NCI-H460 (cell line): ENCODE measurements around the gene SERPINB7. TPM values are rescaled to one million over a fixed set of nuclear protein-coding genes. Genes with fewer than 3 reads are reported as not detected.
A peak's percentile ranks its signal among the peaks of the same experiment; 100 is the strongest.

ENCODE experiments used
- DNase-seq: peaks from one replicate; pipeline ENCODE4 v3.0.0-alpha.2; 2016; ENCODE audit warnings: low read depth; ENCODE audit errors: extremely low read depth
- total RNA-seq: library from RNA; depleted of rRNA; stranded (reverse); fragments of >200 nt; shearing (Covaris generic); gene quantifications from 2 replicates; pipeline ENCODE4 v1.2.3, GENCODE V29; 2014

SERPINB7 gene
- total RNA-seq, 1 experiment from 2014 or later = 0.32 TPM

DNA sequence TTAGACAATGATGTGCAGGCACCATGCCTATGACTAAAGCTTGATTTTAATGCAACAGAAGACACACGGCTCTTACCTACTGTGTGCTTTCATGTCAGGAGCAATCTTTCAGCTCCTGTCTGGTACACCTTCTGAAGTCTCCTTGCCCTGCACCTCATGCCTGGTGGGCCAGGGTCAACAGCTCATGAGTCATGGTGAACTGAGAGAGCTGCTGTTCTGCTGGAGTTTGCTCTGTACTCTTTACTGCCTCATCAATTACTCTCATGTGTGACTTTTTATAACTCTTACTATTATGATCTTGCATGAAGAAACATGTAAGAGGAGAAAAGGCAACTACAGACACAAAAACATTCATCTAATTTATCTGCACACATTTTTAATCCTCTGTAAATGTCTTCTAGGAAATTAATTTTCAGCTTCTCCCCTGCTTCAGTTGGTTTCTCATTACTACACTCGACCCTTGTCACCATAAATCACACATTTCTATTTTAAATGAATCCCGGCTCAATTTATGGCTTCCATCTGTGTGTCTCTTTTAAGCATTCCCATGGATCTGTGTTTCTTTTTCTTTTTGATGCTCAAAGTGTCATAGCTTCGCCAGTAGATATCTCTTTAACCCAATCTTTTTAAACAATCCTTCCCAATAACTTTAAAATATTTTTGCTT lies 9.7 kb downstream of the SERPINB7 start:
- DNase-seq = no peak

DNA sequence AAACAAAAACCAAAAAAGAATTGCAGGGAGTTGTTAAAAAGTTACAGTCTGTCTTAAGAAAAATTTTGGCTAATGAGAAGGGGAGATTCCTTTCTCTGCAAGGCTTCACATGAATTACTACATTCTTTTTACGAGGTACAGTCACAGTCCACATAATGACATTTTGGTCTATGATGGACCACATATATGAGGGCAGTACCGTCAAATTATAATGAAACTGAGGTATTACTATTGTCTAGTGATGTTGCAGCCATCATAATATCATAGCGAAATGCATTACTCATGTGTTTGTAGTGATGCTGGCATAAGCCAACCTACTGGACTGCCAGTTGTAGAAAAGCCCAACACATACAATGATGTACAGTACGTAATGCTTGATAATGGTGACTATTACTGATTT lies 12.5 kb downstream of the SERPINB7 start:
- no peak for DNase-seq

DNA sequence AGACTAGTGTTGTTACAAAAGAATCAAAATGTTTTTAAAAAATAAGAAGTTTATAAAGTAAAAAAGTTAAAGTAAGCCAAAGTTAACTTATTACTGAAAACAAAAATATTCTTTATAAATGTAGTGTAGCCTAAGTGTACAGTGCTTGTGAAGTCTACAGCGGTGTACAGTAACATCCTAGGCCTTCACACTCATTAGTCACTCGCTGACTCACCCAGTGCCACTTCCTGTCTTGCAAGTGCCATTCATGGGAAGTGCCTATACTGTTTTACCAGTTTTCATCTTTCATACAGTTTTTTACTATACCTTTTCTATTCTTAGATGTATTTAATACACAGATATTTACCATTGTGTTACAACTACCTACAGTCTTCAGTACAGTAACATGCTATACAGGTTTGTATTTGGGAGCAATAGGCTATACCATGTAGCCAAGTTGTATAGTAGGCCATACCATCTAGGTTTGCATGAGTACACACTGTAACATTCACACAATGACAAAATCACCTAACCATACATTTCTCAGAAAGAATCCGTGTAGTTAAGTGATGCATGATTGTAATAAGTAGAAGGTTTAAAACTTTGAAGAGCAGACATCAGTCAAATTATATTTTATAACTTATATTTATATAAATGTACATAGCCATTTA lies 13.4 kb downstream of the SERPINB7 start:
- peak; percentile 71 for DNase-seq

DNA sequence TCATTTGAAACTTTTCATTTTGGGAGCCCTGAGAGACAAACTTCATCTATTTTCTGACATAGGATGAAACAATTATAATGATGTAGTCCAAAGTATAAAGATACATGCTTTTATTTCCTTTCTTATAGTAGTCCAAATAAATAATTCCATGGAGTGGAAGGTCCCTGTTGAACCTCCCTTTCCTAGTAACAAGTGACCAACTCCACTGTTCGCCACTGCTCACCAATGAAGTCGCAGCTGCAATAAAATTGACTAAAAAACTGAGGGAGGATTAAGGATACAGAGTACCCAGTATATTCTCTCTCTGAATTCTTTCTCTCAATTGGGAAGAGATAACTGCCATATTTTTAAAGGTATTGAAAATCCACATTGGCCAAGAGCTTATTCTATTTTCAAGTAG lies 14.1 kb downstream of the SERPINB7 start:
- DNase-seq = no peak

DNA sequence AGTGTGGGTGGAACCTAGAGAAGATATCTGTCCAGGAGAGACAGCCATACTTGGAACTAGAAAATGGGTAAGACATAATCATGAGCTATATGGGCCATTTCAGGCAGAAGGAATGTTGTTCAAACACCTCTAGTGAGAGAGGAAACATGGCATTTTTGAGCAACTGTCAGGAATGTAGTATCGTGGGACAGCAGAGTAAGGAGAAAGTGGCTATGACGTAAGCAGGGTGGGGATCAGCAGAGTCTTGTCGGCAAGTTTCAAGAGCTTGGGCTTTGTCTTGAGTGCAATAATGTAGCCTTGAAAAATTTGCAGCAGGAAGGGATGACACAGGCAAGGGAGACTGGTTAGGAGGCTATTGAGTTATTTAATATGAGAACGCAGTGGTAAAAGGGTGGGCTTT lies 20.4 kb downstream of the SERPINB7 start:
- no peak for DNase-seq

DNA sequence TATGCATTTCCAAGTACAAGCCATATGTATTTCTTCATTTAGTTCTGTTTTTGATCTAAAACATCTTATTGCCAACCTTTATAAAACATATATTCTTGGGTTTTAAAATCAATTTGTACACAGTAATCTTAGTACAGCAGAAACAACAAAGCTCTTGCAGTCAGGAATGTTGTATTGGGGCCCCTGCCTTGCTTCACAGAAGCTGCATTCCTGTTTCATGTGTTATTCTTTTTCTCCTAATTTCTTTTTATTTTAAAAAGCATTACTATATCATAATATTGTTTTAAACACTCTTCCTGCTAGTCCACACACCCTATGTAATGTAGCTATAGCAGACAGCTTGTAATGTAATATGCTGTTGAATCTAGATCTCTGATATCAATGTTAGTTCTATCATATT lies 24.0 kb downstream of the SERPINB7 start:
- DNase-seq = no peak

DNA sequence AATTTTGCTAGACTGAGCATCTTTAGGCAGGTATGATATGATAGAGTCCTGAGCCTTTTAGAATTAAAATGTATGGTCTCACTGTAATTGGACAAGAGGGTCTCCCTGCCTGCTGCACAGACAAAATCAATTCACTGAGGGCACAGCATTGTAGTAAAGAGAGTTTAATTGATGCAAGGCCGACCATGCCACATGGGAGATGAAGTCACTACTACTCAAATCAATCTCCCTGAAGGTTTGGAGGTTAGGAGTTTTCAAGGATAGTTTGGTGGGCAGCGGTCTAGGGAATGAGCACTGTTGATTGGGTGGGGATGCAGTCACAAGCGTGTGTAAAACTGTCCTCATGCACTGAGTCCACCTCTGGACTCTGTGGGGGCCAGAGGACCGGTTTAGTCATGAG lies 26.1 kb downstream of the SERPINB7 start:
- DNase-seq = no peak

DNA sequence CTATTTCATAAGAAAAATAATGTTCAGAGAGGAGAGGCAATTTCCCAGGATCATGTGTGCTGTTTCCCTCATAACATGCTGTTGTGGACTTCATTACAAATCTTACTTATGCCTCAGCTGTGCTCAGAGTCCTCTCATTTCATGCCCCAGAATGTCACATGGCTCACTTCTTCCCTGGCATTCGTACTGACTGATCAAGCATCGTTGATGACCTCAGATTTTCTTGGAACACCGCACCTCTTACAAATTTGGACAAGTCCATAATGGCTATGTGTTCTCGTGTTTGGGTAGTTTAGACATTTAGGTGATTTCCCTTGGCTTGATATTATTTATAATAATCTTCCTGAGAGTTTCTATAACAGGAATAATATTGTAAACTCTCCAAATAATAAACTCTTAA lies 32.9 kb downstream of the SERPINB7 start:
- no peak for DNase-seq

DNA sequence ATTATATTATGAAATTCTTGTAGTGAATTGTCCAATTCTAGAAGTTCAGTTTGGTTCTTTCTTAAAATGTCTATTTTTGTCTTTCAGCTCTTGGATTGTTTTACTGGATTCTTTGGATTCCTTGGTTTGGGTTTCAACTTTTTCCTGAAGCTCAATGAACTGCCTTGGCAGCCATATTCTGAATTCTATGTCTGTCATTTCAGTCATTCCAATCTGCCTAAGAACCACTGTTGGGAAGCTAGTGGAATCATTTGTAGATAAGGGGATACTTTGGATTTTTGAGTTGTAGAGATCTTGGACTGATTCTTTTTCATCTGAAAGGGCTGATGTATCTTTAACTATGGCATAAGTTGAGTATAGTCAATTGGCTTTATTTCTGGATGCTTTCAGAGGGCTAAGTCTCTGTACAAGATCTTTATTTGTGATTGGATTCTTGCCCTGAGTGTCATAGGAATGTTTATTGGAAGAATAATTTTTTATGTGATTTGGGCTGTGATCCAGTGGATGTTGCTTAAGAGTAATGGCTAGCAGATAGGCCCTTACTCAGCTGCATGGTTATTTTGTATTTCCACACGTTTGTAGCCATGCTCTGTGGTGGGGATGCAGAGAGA lies 42.3 kb downstream of the SERPINB7 start:
- no peak for DNase-seq

DNA sequence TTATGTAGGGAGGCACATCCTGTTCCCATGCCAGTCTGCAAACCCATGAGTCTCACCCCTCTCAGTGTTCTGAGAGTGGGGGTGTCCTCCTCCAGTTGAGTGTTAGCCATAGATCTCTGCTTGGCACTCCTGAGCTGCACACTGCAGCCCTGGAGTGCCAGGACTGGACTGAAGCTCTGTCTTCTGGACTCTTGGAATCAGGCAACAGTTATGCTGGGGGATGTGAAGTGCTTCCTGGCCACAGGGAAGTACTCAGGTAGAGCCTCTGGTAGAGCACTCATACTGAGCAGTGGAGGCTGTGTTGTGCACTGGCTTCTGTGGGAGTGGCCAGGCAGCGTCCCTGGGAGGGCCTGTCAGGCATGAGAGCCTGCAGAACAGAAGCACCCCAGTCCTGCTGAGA lies 43.0 kb downstream of the SERPINB7 start:
- no peak for DNase-seq

DNA sequence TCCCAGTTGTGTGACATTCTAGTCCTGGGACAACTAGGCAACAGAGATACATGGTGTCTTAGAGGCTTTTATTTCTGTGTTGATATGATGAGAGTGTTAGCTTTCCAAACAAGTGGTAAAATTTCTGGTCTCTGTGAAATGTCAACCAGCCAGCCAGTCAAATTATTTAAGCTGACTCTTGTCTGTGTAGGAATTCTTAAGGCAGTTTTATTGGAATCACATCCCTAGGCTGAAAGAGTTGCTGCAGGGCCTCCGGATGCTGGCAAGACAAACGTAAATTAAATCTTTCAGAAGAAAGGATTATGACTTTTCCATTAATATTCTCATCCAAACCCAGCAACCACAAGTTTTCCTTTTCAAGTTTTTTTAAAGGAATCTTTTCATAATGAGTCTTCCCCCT lies 44.6 kb downstream of the SERPINB7 start:
- no peak for DNase-seq

DNA sequence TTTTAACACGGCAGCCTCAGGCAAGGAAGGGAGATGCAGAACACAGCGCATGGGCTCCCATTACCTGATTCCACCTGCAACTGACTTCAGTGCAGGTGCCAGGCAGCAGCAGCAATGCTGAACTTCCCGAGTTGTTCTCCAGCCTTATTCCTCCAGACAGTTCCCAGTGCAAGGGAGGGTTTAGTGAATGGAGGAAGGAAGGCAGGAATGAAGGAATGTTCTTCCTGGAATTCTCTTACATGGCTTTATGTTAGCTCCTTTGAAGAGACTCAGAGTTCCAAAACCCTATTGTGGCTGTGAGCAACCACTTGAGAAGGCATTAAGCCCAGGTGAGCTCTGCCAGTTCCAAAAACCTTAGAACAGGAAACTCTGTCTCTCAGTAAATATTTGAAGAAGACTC lies 45.5 kb downstream of the SERPINB7 start:
- no peak for DNase-seq

DNA sequence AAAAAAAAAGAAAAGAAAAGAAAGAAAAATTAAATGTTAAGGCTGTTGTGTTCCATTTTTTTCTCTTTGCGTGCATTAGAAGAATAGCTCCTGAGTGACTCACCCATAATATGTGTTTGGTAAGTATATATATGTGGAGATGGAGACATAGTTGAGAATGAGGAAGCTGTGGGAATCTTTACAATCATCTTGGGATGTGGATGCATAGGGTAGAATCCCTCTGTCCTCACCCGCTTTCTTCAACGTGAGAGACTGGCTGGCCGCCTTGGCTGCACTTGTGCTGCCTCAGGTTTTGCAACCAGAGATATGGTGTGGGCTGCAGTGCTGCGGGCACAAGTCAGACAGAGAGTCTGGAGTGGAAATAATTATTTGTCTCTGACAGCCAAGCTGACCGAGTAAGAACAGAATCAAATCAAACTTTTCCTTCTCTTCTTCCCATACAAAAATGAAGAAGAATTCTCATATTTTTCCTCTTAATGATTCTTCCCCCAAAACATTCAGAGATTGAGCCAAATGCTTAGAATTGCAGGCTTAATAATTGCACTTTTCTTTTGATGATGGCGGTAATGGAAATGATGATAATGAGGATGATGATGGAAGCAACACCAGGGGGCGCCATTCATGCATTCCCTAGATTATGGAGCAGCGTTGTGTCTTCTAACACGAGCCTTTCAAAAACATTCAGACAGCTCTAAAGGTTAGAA lies 48.5 kb downstream of the SERPINB7 start:
- DNase-seq = peak; percentile 1

DNA sequence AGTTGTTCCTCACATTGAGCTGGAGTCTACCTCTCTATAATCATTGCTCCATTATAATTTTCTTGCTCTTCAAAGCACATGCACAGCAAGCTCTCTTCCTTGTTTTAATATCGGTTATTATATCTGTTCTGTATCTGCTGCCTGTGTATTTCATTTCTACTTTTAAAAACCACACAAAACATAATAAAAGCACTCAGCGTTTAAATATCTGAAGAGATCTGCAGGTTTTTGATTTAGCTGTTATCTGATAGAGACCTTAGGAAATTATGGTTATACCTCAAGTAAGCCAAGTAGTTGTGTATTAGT lies 49.0 kb downstream of the SERPINB7 start:
- no peak for DNase-seq

DNA sequence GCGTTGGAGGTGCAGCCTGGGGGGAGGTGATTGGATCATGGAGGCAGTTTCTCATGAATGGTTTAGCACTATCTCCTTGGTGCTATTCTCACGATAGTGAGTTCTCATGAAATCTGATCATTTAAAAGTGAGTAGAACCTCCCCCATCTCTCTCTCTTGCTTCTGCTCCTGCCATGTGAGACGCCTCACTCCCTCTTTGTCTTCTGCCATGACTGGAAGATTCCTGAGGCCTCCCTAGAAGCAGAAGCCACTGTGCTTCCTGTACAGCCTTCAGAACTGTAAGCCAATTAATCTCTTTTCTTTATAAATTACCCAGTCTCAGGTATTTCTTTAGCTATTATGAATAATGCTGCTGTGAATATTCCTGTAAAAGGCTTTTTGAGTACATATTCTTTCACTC lies 52.9 kb downstream of the SERPINB7 start:
- no peak for DNase-seq

DNA sequence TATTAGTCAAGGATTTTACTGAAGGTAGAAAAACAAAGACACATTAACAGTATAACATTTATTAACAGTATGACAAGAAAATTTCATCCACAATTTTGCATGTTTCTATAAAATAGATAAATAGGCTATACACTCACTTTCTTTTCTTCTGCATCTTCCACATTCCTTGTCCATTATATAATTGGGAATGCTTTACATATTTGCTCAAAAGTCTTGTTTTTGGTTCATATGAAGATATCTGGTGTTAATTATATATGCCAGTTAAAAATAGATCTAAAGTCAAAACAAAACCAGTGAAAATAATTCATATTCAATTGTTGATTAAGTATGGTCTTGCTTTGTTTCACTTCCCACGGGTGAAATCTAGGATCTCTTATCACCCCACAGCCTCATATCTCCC lies 53.4 kb downstream of the SERPINB7 start:
- DNase-seq = no peak

DNA sequence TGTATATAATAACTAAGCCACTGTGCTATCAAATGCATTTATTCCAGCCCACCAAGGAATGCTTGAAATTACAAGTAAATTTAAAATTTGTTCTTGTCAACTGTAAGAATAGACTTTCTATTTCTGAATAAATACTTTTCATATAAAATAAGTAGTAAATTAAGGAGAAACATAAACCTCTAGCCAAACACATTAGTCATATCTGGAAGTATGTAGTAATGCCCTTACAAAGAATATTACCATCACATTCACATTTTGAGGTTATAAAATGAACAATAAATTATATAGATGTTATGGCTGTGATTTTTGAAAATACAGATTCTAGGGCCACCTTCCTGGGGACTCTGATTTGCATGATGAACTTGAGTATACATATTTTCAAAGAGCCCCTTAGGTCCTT lies 54.7 kb downstream of the SERPINB7 start:
- DNase-seq = no peak

DNA sequence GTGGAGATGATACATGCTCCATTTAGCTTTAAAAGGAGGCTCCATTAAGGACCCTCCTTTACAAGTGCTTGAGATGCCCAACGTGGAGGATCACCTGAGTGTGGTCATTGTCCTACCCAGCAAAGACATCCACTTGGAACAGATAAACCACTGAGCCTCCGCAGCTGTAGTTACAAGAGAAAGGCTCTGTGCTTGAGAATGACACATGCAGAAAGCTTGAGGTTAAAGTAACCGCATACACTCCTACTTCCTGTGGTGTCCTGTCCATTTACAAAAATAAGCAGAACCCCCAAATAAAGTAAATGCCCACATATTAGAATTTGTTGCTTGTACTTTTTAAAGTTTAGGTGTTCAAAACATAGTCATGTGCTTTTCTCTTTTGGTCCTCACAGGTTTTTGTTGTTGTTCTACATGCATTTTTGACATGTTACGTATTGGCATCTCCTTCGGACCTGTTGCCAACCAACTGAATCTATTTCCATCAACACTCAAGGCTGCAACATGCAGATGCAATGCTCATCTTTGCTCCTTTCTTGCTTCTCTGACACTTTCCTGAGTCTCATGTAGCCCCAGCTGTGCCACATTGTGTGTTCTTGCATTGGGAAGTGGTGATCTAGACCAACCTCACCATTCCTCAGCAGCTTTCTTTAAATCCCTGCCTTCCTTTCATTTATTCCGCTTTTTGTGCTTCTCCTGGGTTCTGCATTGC lies 56.0 kb downstream of the SERPINB7 start:
- DNase-seq = no peak

DNA sequence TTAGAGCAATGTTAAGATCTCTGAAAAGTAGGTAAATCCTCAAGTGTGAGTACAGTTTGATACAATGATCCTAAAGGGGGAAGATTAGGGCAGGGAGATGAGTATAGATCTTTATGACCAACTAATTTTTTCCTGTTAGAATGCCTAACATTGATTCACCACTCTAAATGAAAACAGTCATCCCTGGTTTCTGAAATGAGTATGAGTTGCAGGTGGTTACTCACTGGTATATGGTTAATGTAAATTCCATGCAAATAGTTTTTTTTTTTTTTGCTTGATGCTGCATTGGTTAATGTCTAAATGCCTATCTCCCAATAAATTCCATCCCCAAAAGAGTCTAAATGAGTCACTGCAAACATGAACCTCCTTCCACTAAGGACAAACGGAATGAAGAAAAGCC lies 57.3 kb downstream of the SERPINB7 start:
- no peak for DNase-seq

DNA sequence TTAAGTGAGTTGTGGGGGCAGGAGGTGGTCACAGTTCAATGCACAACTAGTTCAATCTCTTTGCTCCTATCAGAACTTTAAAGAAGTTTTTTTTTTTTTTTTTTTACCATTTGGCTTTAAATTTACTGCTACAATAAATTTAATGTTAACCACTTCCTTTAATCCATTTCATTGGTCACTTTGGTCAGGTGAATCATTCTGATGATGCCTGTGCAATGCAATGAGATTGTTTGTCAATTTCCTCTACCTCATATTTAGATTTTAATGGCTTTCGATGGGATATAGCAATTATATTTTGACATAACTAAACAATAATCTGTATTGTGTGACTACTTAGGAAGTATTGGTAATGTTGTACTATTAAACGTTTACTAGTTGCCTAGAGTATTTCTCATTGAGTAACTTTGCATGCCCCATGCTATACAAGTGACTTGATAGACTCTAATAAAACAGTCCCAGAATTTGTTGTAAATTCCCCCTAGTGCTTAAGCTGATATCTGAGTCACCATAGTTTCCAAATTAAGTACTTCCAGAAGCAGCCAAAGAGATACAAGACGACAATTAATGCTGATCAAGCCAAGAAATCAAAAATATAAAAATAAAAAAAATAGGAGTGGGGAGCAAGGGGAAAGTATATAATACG lies 59.4 kb downstream of the SERPINB7 start:
- DNase-seq = no peak

DNA sequence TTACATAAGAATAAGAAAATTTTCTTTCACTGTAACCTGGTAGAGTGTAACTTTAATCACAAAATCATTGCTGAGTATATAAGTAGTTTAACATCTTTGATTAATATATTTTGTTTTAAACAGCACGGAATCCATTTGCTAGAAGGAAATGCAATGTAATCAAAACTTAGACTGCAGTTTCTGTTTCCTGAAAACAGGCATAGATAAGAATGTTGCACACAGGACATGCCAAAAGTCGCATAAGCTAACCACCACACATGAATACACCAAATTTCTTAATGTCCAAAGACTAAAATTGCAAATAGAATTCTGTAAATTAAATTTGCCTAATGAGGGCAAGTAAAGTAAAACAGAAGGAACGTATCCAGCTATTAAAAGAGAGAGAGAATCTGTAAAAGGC lies 61.2 kb downstream of the SERPINB7 start:
- no peak for DNase-seq
